ENCODE data around the gene ZWILCH. TPM values are rescaled to one million over a fixed set of nuclear protein-coding genes. Genes with fewer than 3 reads are reported as not detected.
A peak's percentile ranks its signal among the peaks of the same experiment; 100 is the strongest.
"Not testable (repeated sequence)": the region's sequence is repeated elsewhere in the genome, so short reads cannot be mapped to it uniquely, and the experiment has no call there.

Gene ZWILCH
- total RNA-seq, 1 experiment from 2014 or later, result 51.9 TPM

- Histone ChIP-seq H3K4me1 (replicated peaks) (peaks cover 17% of the 10 kb centered on the region), H3K36me3 (peaks cover 99% of the 10 kb centered on the region), H3K4me3 (peak within 1 kb of the TSS; percentile 61), H3K27me3 (replicated peaks) (no peaks in the 10 kb centered on the region), H3K9me3 (replicated peaks) (no peaks in the 10 kb centered on the region), H3K27ac (peak within 1 kb of the TSS; percentile 52)
- peak; percentile 95 for DNase-seq (ENCODE audit: low read depth in 1 of 2, low spot score in 2 of 2)
Observed at GRCh38 chr15:66497502-66498455, 7.3 kb upstream of the ZWILCH start, which contains the start of gene SNAPC5. TSS of gene SNAPC5 (minus strand) at chr15:66497762. CDS start at chr15:66497731, 31 bp downstream.

GRCh38 chr15:66498501-66499386 is 6.4 kb upstream of the ZWILCH start:
- no peak overlapping the region for H3K27ac ChIP-seq
- no peak overlapping the region for H3K4me3 ChIP-seq
- peaks cover 25% of the 10 kb centered on the region for H3K4me1 ChIP-seq (replicated peaks)
- peaks cover 100% of the 10 kb centered on the region for H3K36me3 ChIP-seq
- H3K9me3 ChIP-seq (replicated peaks), result no peaks in the 10 kb centered on the region
- DNase-seq (ENCODE audit: low read depth in 1 of 2, low spot score in 2 of 2), result peak in 1 of 2 experiments; percentile 26
- H3K27me3 ChIP-seq (replicated peaks), result no peaks in the 10 kb centered on the region

GRCh38 chr15:66500346-66500745 is 4.8 kb upstream of the ZWILCH start:
- peaks cover 25% of the 10 kb centered on the region for H3K4me1 ChIP-seq (replicated peaks)
- H3K27ac ChIP-seq, result not testable (repeated sequence)

GRCh38 chr15:66502491-66502890 is 2.6 kb upstream of the ZWILCH start:
- no peaks in the 10 kb centered on the region for H3K27me3 ChIP-seq (replicated peaks)
- H3K36me3 ChIP-seq, result peaks cover 78% of the 10 kb centered on the region
- no peak overlapping the region; the same call in 1 of the 2 replicates for H3K4me3 ChIP-seq
- H3K4me1 ChIP-seq (replicated peaks), result peaks cover 22% of the 10 kb centered on the region
- peak in 1 of 2 experiments; percentile 16 for DNase-seq (ENCODE audit: low read depth in 1 of 2, low spot score in 2 of 2)
- no peaks in the 10 kb centered on the region for H3K9me3 ChIP-seq (replicated peaks)
- no peak overlapping the region for H3K27ac ChIP-seq

More at GRCh38 chr15:66500346-66500745, 4.8 kb upstream of the ZWILCH start:
- peak in 1 of 2 experiments; percentile 21 for DNase-seq (ENCODE audit: low read depth in 1 of 2, low spot score in 2 of 2)
- peaks cover 95% of the 10 kb centered on the region for H3K36me3 ChIP-seq
- not testable (repeated sequence) for H3K4me3 ChIP-seq; H3K9me3 ChIP-seq (replicated peaks); H3K27me3 ChIP-seq (replicated peaks)

- DNase-seq (ENCODE audit: low read depth in 1 of 2, low spot score in 2 of 2), result peak in 1 of 2 experiments; percentile 30
- Histone ChIP-seq H3K36me3 (peaks cover 72% of the 10 kb centered on the region), H3K4me3 (peak overlapping the region; percentile 69), H3K4me1 (replicated peaks) (peaks cover 18% of the 10 kb centered on the region)
- not testable (repeated sequence) for H3K27me3 ChIP-seq (replicated peaks); H3K9me3 ChIP-seq (replicated peaks); H3K27ac ChIP-seq
Observed at GRCh38 chr15:66503041-66503648, 2.0 kb upstream of the ZWILCH start.

GRCh38 chr15:66503780-66504562 is 1.2 kb upstream of the ZWILCH start:
- Histone ChIP-seq H3K27ac (peak overlapping the region; percentile 96), H3K9me3 (replicated peaks) (no peaks in the 10 kb centered on the region), H3K4me3 (peak overlapping the region; percentile 69), H3K36me3 (peaks cover 72% of the 10 kb centered on the region), H3K27me3 (replicated peaks) (no peaks in the 10 kb centered on the region), H3K4me1 (replicated peaks) (peaks cover 18% of the 10 kb centered on the region)
- DNase-seq (ENCODE audit: low read depth in 1 of 2, low spot score in 2 of 2), result peak in 1 of 2 experiments; percentile 16

GRCh38 chr15:66505430-66505811 is 295 bp downstream of the ZWILCH start:
- Histone ChIP-seq H3K4me1 (replicated peaks) (peaks cover 18% of the 10 kb centered on the region), H3K36me3 (peaks cover 64% of the 10 kb centered on the region)
- DNase-seq (ENCODE audit: low read depth in 1 of 2, low spot score in 2 of 2), result no peak

GRCh38 chr15:66505818-66506217 is 692 bp downstream of the ZWILCH start:
- peak in 1 of 2 experiments; percentile 8 for DNase-seq (ENCODE audit: low read depth in 1 of 2, low spot score in 2 of 2)
- H3K36me3 ChIP-seq, result peaks cover 64% of the 10 kb centered on the region
- peak overlapping the region; percentile 69 for H3K4me3 ChIP-seq
- H3K27me3 ChIP-seq (replicated peaks), result no peaks in the 10 kb centered on the region
- H3K9me3 ChIP-seq (replicated peaks), result no peaks in the 10 kb centered on the region
- peaks cover 18% of the 10 kb centered on the region for H3K4me1 ChIP-seq (replicated peaks)
- peak overlapping the region; percentile 96 for H3K27ac ChIP-seq

More at GRCh38 chr15:66505430-66505811, 295 bp downstream of the ZWILCH start:
- peak overlapping the region; percentile 96 for H3K27ac ChIP-seq
- peak overlapping the region; percentile 69 for H3K4me3 ChIP-seq
- no peaks in the 10 kb centered on the region for H3K27me3 ChIP-seq (replicated peaks)
- no peaks in the 10 kb centered on the region for H3K9me3 ChIP-seq (replicated peaks)

GRCh38 chr15:66508293-66508883 is 3.3 kb downstream of the ZWILCH start:
- no peak overlapping the region for H3K27ac ChIP-seq
- H3K4me1 ChIP-seq (replicated peaks), result peaks cover 7% of the 10 kb centered on the region
- no peak for DNase-seq (ENCODE audit: low read depth in 1 of 2, low spot score in 2 of 2)
- no peak overlapping the region for H3K4me3 ChIP-seq
- no peaks in the 10 kb centered on the region for H3K9me3 ChIP-seq (replicated peaks)
- peaks cover 55% of the 10 kb centered on the region for H3K36me3 ChIP-seq
- H3K27me3 ChIP-seq (replicated peaks), result no peaks in the 10 kb centered on the region

- no peak overlapping the region for H3K27ac ChIP-seq
- H3K4me3 ChIP-seq, result no peak overlapping the region
- peaks cover 22% of the 10 kb centered on the region for H3K4me1 ChIP-seq (replicated peaks)
- peaks cover 69% of the 10 kb centered on the region for H3K36me3 ChIP-seq
- no peak for DNase-seq (ENCODE audit: low read depth in 1 of 2, low spot score in 2 of 2)
- no peaks in the 10 kb centered on the region for H3K9me3 ChIP-seq (replicated peaks)
- no peaks in the 10 kb centered on the region for H3K27me3 ChIP-seq (replicated peaks)
Observed at GRCh38 chr15:66514586-66514985, 9.5 kb downstream of the ZWILCH start.

- Histone ChIP-seq H3K27me3 (replicated peaks) (no peaks in the 10 kb centered on the region), H3K36me3 (peaks cover 74% of the 10 kb centered on the region), H3K27ac (no peak overlapping the region; the same call in 1 of the 2 replicates)
Observed at GRCh38 chr15:66515901-66516322, 10.8 kb downstream of the ZWILCH start.

GRCh38 chr15:66523926-66524325 is 18.8 kb downstream of the ZWILCH start:
- peaks cover 69% of the 10 kb centered on the region for H3K36me3 ChIP-seq
- H3K9me3 ChIP-seq (replicated peaks), result no peaks in the 10 kb centered on the region
- DNase-seq (ENCODE audit: low read depth in 1 of 2, low spot score in 2 of 2), result no peak
- H3K4me3 ChIP-seq, result no peak overlapping the region
- H3K27ac ChIP-seq, result no peak overlapping the region
- no peaks in the 10 kb centered on the region for H3K27me3 ChIP-seq (replicated peaks)
- H3K4me1 ChIP-seq (replicated peaks), result no peaks in the 10 kb centered on the region

More at GRCh38 chr15:66515901-66516322, 10.8 kb downstream of the ZWILCH start:
- Histone ChIP-seq H3K9me3 (replicated peaks) (no peaks in the 10 kb centered on the region), H3K4me1 (replicated peaks) (peaks cover 22% of the 10 kb centered on the region), H3K4me3 (no peak overlapping the region)
- peak in 1 of 2 experiments; percentile 59 for DNase-seq (ENCODE audit: low read depth in 1 of 2, low spot score in 2 of 2)

Measured in SJSA1 (cell line).